Panc1 (cell line): Measurements from ENCODE around the gene SCARB2. TPM values are rescaled to one million over a fixed set of nuclear protein-coding genes. Genes with fewer than 3 reads are reported as not detected.

ENCODE experiments used
- ATAC-seq: fragments of 200-7000 bp; cut with Tn5 transposase; 2 replicates; pipeline ENCODE4 v1.9.1; 2020; ENCODE audit warnings: mild to moderate bottlenecking, moderate library complexity
- BruUV-seq: library from RNA; stranded (reverse); fragments of 400-500 nt; replicated peaks from 2 replicates; lab custom pipeline; 2021; lab: Mats Ljungman, UMichigan
- CTCF ChIA-PET: fragments of 300-600 bp; sonication (Branson Sonifier 250); formaldehyde crosslinking; loops from one replicate; lab custom pipeline; 2022; ENCODE audit warnings: antibody characterized with exemption; lab: Charles Lee
- POLR2A ChIA-PET: fragments of 300-600 bp; sonication (Branson Sonifier 250); formaldehyde crosslinking; loops from one replicate; lab custom pipeline; 2022; ENCODE audit warnings: antibody characterized with exemption; lab: Charles Lee
- DNase-seq: peaks from one replicate; pipeline ENCODE4 v3.0.0-alpha.2; 2010; ENCODE audit warnings: low read depth, low spot score
- H3K27ac ChIP-seq: 2 replicates; pipeline ENCODE4 v1.5.1; 2011; ENCODE audit warnings: mild to moderate bottlenecking, low read length, inconsistent platforms
- H3K27me3 ChIP-seq: fragments of 200-500 bp; sonication (Bioruptor generic); 2 replicates; pipeline ENCODE4 v1.6.0; 2014; ENCODE audit warnings: low read length, inconsistent platforms; ENCODE audit not compliant: control insufficient read depth, insufficient read depth
- H3K36me3 ChIP-seq: fragments of 200-500 bp; sonication (Bioruptor generic); 2 replicates; pipeline ENCODE4 v1.5.1; 2014; ENCODE audit warnings: inconsistent platforms, mild to moderate bottlenecking, low read length, moderate library complexity; ENCODE audit not compliant: control insufficient read depth, insufficient read depth
- H3K4me1 ChIP-seq: 2 replicates; pipeline ENCODE4 v1.5.1; 2011; ENCODE audit warnings: inconsistent platforms, mild to moderate bottlenecking, low read length, moderate library complexity; ENCODE audit not compliant: control insufficient read depth, insufficient read depth
- H3K4me3 ChIP-seq, 2 experiments: 2 replicates each; pipeline ENCODE4 v1.5.1; 2011 to 2012; ENCODE audit warnings: low read depth in 2 of 2, low read length in 2 of 2, mild to moderate bottlenecking in 2 of 2, inconsistent platforms in 1 of 2, moderate library complexity in 1 of 2
- H3K9me3 ChIP-seq: fragments of 200-500 bp; sonication (Bioruptor generic); 2 replicates; pipeline ENCODE4 v1.5.1; 2014; ENCODE audit warnings: low read depth, mild to moderate bottlenecking, inconsistent platforms, low read length, moderate library complexity; ENCODE audit not compliant: control insufficient read depth, insufficient read depth
- POLR2AphosphoS5 ChIP-seq: IDR thresholded peaks from 2 replicates; pipeline ENCODE4 v1.6.1; 2012; ENCODE audit warnings: mild to moderate bottlenecking, low read depth, low read length, moderate library complexity
- SIN3A ChIP-seq: IDR thresholded peaks from 2 replicates; pipeline ENCODE4 v1.6.1; 2012; ENCODE audit warnings: low read depth, mild to moderate bottlenecking, low read length, moderate library complexity, borderline replicate concordance; ENCODE audit not compliant: insufficient read depth
- TCF7L2 ChIP-seq: IDR thresholded peaks from 2 replicates; pipeline ENCODE4 v1.6.1; 2011; ENCODE audit warnings: mild to moderate bottlenecking, low read depth, low read length, inconsistent platforms
- in situ Hi-C: cut with HindIII; loops from 2 replicates; pipeline ENCODE4 v1.10.0; 2016; ENCODE audit warnings: low sequenced_read_pairs, low pct_unique_long_range_greater_than_20kb
- intact Hi-C: fragments of 100-400 bp; cut with micrococcal nuclease; formaldehyde crosslinking; loops from one replicate; pipeline ENCODE4 v1.10.0; 2022; ENCODE audit not compliant: unreplicated experiment
- total RNA-seq: library from RNA; stranded (reverse); gene quantifications from one replicate; pipeline ENCODE4 v1.2.1, GENCODE V29; 2021; ENCODE audit not compliant: unreplicated experiment
- TF ChIP-seq, protein P1 (sequence below), 2 experiments: IDR thresholded peaks; 2 replicates each; pipeline ENCODE4 v1.6.1; 2011 to 2012; ENCODE audit warnings: low read depth in 2 of 2, control low read depth in 1 of 2, low read length in 1 of 2, mild to moderate bottlenecking in 1 of 2, moderate library complexity in 1 of 2; ENCODE audit not compliant: insufficient read depth in 1 of 2
- TF ChIP-seq, protein P2 (sequence below): fragments of 450-650 bp; IDR thresholded peaks from 2 replicates; pipeline ENCODE4 v1.5.1; 2017; ENCODE audit warnings: mild to moderate bottlenecking

SCARB2 gene
- total RNA-seq, 1 experiment from 2014 or later, result 59.4 TPM

DNA sequence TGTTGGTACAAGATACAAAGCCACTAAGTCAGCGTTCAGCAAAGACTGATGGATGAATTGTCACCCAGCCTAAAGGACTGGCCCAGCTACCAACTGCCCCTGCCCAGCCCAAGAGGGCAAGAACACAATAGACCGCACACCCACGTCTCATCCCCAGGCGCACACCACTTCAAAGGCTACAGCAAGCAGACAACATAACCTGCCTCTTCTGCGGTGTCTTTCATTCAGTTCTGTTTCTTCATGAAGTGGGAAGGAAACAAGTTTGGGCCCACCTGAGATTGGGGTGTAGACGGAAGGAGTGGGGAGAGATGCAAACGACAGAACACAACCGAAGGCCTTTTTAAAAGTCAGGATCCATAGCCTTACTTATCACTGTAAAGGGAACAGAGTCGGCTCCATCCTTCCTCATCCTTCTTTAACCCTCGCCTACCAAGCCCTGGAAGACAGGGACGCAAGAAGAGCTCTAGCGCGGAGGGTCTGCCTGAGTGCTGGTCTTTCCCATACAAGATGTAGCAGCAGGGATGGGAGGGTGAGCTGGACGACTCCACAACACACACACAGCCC, 691 bp downstream of the SCARB2 start:
- TF ChIP-seq, protein P1, sequence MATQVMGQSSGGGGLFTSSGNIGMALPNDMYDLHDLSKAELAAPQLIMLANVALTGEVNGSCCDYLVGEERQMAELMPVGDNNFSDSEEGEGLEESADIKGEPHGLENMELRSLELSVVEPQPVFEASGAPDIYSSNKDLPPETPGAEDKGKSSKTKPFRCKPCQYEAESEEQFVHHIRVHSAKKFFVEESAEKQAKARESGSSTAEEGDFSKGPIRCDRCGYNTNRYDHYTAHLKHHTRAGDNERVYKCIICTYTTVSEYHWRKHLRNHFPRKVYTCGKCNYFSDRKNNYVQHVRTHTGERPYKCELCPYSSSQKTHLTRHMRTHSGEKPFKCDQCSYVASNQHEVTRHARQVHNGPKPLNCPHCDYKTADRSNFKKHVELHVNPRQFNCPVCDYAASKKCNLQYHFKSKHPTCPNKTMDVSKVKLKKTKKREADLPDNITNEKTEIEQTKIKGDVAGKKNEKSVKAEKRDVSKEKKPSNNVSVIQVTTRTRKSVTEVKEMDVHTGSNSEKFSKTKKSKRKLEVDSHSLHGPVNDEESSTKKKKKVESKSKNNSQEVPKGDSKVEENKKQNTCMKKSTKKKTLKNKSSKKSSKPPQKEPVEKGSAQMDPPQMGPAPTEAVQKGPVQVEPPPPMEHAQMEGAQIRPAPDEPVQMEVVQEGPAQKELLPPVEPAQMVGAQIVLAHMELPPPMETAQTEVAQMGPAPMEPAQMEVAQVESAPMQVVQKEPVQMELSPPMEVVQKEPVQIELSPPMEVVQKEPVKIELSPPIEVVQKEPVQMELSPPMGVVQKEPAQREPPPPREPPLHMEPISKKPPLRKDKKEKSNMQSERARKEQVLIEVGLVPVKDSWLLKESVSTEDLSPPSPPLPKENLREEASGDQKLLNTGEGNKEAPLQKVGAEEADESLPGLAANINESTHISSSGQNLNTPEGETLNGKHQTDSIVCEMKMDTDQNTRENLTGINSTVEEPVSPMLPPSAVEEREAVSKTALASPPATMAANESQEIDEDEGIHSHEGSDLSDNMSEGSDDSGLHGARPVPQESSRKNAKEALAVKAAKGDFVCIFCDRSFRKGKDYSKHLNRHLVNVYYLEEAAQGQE (IDR thresholded peaks at IDR 0.05; ENCODE audit: insufficient read depth in 1 of 2, low read depth in 2 of 2, low read length in 1 of 2), result no peak
- TF ChIP-seq SIN3A (0 out of 2 replicates have a peak, but pooled peaks have one; percentile 4), TCF7L2 (peak; percentile 48; the same call in 1 of the 2 replicates)
- TF ChIP-seq, protein P2, sequence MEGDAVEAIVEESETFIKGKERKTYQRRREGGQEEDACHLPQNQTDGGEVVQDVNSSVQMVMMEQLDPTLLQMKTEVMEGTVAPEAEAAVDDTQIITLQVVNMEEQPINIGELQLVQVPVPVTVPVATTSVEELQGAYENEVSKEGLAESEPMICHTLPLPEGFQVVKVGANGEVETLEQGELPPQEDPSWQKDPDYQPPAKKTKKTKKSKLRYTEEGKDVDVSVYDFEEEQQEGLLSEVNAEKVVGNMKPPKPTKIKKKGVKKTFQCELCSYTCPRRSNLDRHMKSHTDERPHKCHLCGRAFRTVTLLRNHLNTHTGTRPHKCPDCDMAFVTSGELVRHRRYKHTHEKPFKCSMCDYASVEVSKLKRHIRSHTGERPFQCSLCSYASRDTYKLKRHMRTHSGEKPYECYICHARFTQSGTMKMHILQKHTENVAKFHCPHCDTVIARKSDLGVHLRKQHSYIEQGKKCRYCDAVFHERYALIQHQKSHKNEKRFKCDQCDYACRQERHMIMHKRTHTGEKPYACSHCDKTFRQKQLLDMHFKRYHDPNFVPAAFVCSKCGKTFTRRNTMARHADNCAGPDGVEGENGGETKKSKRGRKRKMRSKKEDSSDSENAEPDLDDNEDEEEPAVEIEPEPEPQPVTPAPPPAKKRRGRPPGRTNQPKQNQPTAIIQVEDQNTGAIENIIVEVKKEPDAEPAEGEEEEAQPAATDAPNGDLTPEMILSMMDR, result no peak
- ATAC-seq (peak; percentile 71), DNase-seq (no peak)
- Histone ChIP-seq H3K27me3 (no peaks in the 10 kb centered on the region), H3K4me1 (peaks cover 32% of the 10 kb centered on the region), H3K27ac (peak overlapping the region; percentile 79), H3K9me3 (no peaks in the 10 kb centered on the region), H3K36me3 (no peaks in the 10 kb centered on the region), H3K4me3 (peak overlapping the region; percentile 63 to 86)
- ChIA-PET POLR2A (no interaction called here), CTCF (no interaction called here)
- in situ Hi-C loops (no loop called here), intact Hi-C loops (no loop called here)
- no TSS peak for BruUV-seq

DNA sequence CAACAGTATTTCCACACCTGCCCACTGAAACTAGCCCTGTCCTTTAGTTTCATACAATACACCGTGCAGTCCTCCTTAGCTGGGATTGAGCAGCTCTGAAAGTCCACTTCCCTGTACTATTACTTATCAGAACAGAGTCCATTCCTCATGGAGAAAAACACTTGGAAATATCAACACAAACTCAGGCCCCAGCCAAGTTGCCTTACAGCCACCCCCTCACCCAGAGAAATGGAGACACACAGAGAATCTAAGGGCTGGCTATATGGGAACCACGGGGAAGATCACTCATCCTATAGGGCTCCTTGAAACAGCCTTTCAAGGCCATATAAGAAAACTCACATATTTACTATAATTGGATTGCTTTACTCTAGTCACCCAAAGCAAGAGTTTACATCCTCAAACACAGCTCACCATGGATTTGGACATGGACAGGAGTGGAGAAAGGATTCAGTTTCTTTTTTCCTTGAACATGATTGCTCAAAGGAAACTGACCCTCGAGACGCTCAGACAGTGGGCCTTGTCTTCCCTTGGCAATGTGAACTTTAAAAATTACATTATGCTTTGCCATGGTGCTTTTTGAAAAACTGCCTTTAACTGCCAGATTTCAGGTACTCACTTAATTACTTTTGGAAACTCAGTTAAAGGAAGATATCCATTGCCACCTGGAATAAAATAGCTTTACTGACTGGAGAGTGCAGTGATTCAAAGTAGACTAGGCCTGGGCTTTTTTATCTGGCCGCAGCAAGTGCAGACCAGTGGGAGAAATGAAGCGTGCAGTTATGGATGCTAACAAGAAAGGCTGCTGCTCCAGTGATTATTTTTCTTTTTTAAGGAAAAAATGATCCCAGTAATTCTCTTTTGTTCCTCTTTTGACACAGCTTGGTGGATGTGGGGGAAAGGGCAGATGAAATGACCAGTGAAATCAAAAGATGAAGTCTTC, 1.6 kb downstream of the SCARB2 start:
- Histone ChIP-seq H3K9me3 (no peaks in the 10 kb centered on the region), H3K36me3 (no peaks in the 10 kb centered on the region), H3K27me3 (no peaks in the 10 kb centered on the region), H3K27ac (peak overlapping the region; percentile 79), H3K4me1 (peaks cover 38% of the 10 kb centered on the region), H3K4me3 (peak overlapping the region; percentile 63 to 86)
- no peak for ATAC-seq
- in situ Hi-C loops (no loop called here), intact Hi-C loops (no loop called here)
- no peak for DNase-seq
- no TSS peak for BruUV-seq
- ChIA-PET CTCF (no interaction called here), POLR2A (no interaction called here)
- TF ChIP-seq, protein P2, result no peak
- no peak for TF ChIP-seq SIN3A
- TF ChIP-seq POLR2AphosphoS5, result no peak
- no peak for TF ChIP-seq TCF7L2
- TF ChIP-seq, protein P1 (IDR thresholded peaks at IDR 0.05; ENCODE audit: insufficient read depth in 1 of 2, low read depth in 2 of 2, low read length in 1 of 2), result no peak
